ENCODE results near the gene GPD1L. TPM values are rescaled to one million over a fixed set of nuclear protein-coding genes. Genes with fewer than 3 reads are reported as not detected.

The GPD1L gene
- total and polyA plus RNA-seq, 10 of the 15 experiments (the other 5 are each of a cell fraction or from before 2014, with no cell fraction given): 0.77 to 4.8 (median 3.9) TPM

GRCh38 chr3:32181365-32181764 lies 74.9 kb downstream of the GPD1L start:
- Histone ChIP-seq H3K9ac (ENCODE audit: control insufficient read depth, insufficient read depth, low read length) (no peak overlapping the region), H4K20me1 (ENCODE audit: control insufficient read depth, insufficient read depth) (no peaks in the 10 kb centered on the region), H3K4me1 (ENCODE audit: control insufficient read depth, insufficient read depth, low read length) (no peaks in the 10 kb centered on the region), H3K27ac (ENCODE audit: control insufficient read depth, insufficient read depth) (no peak overlapping the region), H3K4me2 (ENCODE audit: control insufficient read depth, insufficient read depth) (no peak overlapping the region), H3K9me3 (replicated peaks; ENCODE audit: control insufficient read depth, insufficient read depth, low read length) (no peaks in the 10 kb centered on the region), H2AFZ (ENCODE audit: control insufficient read depth, low read depth, low read length) (no peak overlapping the region), H3K79me2 (ENCODE audit: control insufficient read depth, insufficient read depth, low read length) (no peaks in the 10 kb centered on the region), H3K27me3 (replicated peaks in 1 of 2; ENCODE audit: control insufficient read depth in 2 of 2, insufficient read depth in 2 of 2, low read length in 1 of 2) (no peaks in the 10 kb centered on the region; a peak in 1 of 4 replicates), H3K36me3 (ENCODE audit: control insufficient read depth in 2 of 2, insufficient read depth in 2 of 2, low read length in 1 of 2) (no peaks in the 10 kb centered on the region), H3K4me3 (no peak overlapping the region)
- ChIA-PET CTCF (no interaction called here), SMC1A (ENCODE audit: uncharacterized antibody, unreplicated experiment) (no interaction called here), POLR2A (no interaction called here), RAD21 (ENCODE audit: unreplicated experiment) (no interaction called here)
- BruUV-seq (replicated peaks): no TSS peak
- intact Hi-C loops (cut with micrococcal nuclease; ENCODE audit: unreplicated experiment) (no loop called here), in situ Hi-C loops (cut with MboI) (no loop called here)
- TF ChIP-seq NR2F1 (conservative IDR thresholded peaks at IDR 0.05): no peak
- no peak for TF ChIP-seq JUND (IDR thresholded peaks at IDR 0.05; ENCODE audit: low read depth, low read length)
- TF ChIP-seq LARP7 (IDR thresholded peaks at IDR 0.05): no peak
- TF ChIP-seq RCOR1 (conservative IDR thresholded peaks at IDR 0.05; ENCODE audit: low read depth, low read length): no peak
- no peak for TF ChIP-seq HCFC1 (IDR thresholded peaks at IDR 0.05; ENCODE audit: low read length)
- no peak for TF ChIP-seq ETV6 (conservative IDR thresholded peaks at IDR 0.05 in 1 of 2, IDR thresholded peaks at IDR 0.05 in 1 of 2; ENCODE audit: borderline replicate concordance in 1 of 2, low read depth in 1 of 2)
- TF ChIP-seq ZNF622 (IDR thresholded peaks at IDR 0.05): no peak
- no peak for TF ChIP-seq PML (IDR thresholded peaks at IDR 0.05; ENCODE audit: low read length)
- TF ChIP-seq, protein P1, sequence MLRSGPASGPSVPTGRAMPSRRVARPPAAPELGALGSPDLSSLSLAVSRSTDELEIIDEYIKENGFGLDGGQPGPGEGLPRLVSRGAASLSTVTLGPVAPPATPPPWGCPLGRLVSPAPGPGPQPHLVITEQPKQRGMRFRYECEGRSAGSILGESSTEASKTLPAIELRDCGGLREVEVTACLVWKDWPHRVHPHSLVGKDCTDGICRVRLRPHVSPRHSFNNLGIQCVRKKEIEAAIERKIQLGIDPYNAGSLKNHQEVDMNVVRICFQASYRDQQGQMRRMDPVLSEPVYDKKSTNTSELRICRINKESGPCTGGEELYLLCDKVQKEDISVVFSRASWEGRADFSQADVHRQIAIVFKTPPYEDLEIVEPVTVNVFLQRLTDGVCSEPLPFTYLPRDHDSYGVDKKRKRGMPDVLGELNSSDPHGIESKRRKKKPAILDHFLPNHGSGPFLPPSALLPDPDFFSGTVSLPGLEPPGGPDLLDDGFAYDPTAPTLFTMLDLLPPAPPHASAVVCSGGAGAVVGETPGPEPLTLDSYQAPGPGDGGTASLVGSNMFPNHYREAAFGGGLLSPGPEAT (IDR thresholded peaks at IDR 0.05; ENCODE audit: low read depth): no peak
- no peak for TF ChIP-seq FOXK2 (IDR thresholded peaks at IDR 0.05)
- TF ChIP-seq USF1 (IDR thresholded peaks at IDR 0.05; ENCODE audit: borderline replicate concordance, extremely low read length, insufficient read depth, low read depth, low read length): no peak
- no peak for TF ChIP-seq JUNB (IDR thresholded peaks at IDR 0.05)
- FAIRE-seq: no peak
- WGBS (ENCODE audit: insufficient coverage, insufficient replicate concordance, low lambda C conversion rate, missing lambda C conversion rate): 57% methylated on average over 7 of the region's 7 CpGs
- DNase-seq (ENCODE audit: low read depth, low spot score): no peak
- no peak for ATAC-seq

All from GM12878 (cell line).